G401 (cell line): ENCODE data around the gene KLC4. TPM values are rescaled to one million over a fixed set of nuclear protein-coding genes. Genes with fewer than 3 reads are reported as not detected.
"Not testable (repeated sequence)": the region's sequence is repeated elsewhere in the genome, so short reads cannot be mapped to it uniquely, and the experiment has no call there.

Experiments used
- DNase-seq: peaks from one replicate; pipeline ENCODE4 v3.0.0-alpha.2; 2015; ENCODE audit warnings: low spot score
- in situ Hi-C: cut with HindIII; loops from 2 replicates; pipeline ENCODE4 v1.10.0; 2016; ENCODE audit warnings: low sequenced_read_pairs, mixed read lengths
- total RNA-seq: library from RNA; depleted of rRNA; stranded (reverse); fragments of >200 nt; shearing (Covaris generic); gene quantifications from 2 replicates; pipeline ENCODE4 v1.2.3, GENCODE V29; 2014

KLC4 gene
- total RNA-seq, 1 experiment from 2014 or later = 14.1 TPM

DNA sequence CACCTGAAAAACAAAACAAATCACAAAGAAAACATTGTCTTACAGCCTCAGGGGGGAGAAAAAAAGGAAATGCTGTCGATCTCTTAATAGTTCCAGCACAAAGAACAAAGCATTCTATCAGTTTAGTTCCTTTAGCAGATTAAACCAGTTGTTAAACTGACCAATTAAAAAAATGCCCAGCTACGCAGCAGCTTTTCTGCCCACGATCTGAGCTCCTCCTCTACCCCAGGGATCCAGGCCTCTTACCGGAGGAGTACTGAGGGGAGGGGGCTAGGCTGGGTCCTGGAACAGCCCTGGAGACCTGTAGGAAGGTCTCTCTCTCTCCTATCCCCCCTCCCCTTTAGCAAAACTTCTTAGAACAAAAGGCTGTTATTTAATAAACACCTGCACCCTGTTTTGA, 30.0 kb downstream of the KLC4 start:
- DNase-seq = no peak
- in situ Hi-C loops = no loop called here

DNA sequence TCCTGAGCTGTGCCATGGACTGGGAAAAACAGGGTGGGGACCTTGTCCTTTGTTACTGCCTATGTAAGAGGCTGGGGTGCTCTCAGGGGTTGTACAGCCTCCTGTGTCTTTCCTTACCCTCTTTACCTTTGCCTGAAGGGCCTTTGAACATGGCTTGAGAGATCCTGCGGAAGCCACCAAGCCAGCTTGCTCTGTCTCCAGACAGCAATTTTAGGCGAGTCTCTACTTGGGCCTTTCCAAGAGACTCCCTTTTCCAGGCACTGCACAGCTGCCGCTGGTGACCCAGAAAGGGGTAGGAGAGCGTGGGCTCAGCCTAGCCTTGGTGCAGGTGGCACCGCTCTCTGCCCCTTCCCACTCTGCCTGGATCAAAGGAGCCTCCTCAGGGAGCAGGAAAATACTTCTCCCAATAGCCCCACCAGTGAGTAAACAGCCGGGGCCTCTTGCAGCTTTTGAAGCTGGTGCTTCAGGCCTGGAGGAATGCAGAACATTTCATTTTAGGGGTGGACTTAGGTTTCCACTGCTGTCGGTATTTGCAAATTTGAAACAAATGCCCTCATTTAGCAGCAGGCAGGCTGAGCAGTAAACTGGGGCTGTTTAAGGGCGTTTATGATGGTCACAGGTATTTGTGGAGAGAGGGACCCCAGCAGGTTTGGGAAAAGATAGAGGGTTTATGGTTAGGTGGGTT, 30.6 kb downstream of the KLC4 start:
- in situ Hi-C loops = no loop called here
- peak; percentile 17 for DNase-seq

DNA sequence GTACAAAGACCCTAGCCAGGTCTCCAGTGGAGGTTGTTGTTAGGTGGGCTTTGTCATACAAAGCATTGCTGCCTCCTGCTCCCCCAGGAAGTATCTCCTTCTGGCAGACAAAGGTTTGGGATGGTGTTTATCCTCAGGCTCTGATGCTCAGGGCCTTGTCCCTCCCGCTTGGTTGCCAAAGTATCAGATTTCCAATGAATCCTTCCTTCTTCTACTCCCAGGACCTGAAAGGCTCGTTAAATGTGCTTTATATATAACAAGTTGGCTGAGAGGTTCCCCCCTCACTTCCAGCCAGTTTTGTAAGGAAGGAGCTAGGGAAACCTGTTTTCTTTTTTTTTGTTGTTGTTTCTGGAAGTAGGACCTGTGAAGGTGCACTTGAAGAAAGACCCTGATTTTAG, 31.1 kb downstream of the KLC4 start:
- in situ Hi-C loops = no loop called here
- DNase-seq = peak; percentile 20

DNA sequence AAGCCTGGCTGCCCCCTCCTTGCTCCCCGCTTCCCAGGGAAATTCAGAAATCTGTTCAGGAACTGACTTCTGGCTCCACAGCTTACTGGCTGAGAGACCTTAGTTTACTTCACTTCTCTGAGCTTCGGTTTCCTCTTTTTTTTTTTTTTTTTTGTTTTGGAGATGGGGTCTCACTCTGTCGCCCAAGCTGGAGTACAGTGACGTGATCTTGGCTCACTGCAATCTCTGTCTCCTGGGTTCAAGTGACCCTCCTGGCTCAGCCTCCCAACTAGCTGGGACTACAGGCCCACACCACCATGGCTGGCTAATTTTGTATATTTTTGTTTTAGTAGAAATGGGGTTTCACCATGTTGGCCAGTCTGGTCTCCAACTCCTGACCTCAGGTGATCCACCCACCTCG, 31.6 kb downstream of the KLC4 start:
- no peak for DNase-seq
- in situ Hi-C loops = no loop called here

DNA sequence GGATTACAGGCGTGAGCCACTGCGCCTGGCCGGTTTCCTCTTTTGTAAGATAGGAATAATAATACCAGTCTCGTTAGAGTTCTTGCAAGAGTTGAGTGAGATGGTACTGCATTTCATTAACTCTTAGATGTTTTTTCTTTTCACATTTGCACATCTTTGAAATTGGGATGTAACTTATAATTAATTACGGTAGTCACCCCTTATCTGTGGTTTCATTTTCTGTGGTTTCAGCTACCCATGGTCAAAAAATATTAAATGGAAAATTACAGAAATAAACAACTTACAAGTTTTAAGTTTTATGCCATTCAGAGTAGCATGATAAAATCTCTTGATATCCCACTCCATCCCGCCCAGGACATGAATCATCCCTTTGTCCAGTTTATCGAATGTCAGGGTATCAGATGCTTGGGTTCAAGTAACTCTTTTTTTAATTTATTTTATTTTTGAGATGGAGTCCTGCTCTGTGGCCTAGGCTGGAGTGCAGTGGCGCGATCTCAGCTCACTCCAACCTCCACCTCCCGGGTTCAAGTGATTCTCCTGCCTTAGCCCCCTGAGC, 32.1 kb downstream of the KLC4 start:
- in situ Hi-C loops = no loop called here
- no peak for DNase-seq

DNA sequence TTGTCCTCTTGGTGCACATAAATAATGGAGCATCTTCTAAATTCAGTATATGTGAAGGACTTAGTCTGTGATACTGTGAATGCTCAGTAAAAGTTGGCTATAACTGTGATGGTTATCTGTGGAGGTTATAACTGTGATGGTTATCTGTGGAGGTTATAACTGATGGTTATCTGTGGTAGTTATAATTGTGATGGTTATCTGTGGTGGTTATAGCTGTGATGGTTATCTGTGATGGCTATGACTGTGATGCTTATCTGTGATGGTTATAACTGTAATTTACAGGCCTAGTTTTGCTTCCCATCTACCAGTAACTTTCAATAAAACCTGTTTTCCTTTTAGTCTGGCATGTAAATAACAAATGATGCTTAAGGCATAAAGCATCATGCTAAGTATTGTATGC, 33.2 kb downstream of the KLC4 start:
- in situ Hi-C loops = no loop called here
- no peak for DNase-seq

DNA sequence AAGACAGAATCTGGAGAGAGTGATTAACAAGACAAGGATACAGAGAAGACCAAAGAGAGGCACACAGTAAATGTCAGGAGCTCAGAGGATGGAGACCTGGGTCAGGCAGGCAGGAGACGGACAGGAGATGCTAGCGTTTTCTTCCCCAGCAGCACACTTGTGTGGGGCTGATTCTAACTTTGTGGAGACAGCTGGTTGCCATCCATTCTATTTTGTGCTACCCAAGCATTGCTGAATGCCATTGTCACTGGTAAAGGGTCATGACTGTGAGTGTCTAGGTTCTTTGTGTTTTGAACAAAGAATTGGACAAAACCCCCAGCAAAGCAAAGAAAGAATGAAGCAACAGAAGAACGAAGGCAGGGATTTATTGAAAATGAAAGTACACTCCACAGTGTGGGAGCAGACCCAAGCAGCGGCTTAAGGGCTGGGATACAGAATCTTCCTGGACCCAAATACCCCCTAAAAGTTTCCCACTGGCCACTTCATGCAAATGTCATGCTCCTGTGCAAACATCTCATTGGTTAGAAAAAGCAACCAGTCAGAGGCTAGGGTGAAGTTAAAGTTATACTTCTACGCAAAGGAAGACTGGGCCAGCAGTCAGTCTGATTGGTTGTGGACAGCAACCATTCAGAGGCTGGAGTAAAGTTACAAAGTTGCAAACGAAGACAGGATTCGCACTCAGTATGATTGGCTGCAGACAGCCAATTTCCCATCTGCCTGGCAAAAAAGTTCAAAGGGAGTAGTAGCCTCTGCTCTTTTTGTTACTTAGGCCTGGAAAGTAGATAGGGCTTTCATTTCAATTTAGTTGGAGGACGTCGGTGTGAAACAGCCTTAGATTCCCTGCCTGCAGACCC, 34.2 kb downstream of the KLC4 start:
- DNase-seq = peak; percentile 47
- in situ Hi-C loops = no loop called here

DNA sequence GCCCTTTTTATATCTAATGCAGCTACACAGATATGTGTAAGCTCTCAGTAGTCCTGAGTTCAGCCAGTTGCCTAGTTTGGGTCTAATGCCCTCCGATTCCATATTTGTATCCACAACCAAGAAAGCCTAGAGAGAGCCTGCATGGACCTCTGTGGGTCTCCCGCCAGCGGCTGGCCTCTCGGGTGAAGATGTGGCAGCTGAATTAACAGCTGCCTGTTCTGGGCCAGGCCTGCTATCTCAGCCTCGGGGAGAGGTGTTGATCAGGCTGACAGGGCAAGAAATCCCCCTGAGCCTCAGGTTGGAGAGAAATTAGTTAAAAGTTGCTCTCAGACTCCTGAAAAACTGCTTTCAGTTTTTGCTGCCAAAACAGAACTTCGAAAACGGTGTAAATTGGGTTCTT, 36.5 kb downstream of the KLC4 start:
- in situ Hi-C loops = no loop called here
- DNase-seq = no peak

DNA sequence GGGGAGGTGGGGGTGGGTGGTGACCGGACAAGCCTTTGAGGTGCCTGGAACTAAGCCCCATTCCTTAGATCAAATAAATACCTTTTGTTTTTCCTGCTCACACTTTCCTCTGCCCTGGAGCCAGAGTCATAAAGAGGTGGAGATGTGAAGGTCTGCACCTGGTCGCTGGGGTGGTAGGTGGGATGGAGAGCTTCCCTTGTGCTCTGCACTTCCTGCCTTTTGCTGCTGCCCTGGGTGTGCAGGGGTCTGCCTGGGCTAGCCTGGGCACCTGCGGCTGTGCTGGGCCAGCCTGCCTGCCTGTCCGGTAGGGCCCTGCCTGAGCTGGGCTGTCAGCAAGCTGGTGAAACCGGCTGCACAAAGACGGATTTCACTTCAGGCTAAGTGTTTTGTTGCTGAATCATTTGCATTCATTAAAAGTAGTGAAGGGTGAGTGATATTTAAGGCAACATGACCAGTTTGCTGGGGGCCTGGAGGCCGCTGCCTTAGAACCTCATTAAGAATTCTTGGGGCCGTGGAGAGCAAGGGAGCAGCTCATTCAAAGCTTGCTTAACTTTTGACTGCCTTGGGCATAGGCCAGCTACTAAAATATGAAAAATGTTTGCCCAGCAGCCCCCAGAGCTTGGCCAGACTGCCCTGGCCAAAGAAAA, 37.1 kb downstream of the KLC4 start:
- DNase-seq = no peak
- in situ Hi-C loops = no loop called here

DNA sequence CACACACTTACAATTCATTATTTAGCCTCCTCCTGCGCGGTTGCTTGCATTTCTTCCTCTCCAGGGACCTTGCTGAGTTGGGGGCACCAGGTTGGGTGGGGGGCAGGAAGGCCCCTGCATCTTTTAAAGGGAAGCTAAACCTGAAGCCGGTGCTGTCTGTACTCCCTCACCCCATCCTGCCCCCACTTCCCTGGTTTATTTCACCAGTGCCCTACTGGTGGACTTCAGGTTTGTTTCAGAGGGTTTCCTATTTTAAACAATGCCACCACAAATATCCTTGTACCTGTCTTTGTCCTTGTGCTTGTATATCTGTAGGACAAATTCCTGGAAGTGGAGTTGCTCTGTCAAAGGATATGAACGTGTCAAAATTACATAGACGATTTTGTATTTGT, 37.7 kb downstream of the KLC4 start:
- no peak for DNase-seq
- in situ Hi-C loops = no loop called here

DNA sequence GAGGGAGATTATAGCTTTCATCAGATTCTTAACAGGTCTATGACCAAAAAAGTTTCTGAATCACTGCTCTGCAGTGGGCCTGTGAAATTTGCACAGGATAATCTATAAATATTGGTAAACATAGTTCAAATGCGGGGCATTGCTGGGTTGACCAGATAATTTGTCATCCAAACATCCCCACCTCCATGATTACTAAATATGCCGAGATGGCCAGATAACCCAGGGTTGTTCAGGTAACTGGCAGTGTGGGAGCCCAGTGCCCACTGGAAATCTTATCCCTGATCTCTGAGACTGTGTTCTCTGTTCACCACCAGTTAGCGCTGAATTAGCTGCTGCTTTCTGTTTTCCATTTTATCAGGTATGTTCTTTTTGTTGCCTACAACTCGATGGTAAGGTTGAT, 38.1 kb downstream of the KLC4 start:
- in situ Hi-C loops = no loop called here
- no peak for DNase-seq

DNA sequence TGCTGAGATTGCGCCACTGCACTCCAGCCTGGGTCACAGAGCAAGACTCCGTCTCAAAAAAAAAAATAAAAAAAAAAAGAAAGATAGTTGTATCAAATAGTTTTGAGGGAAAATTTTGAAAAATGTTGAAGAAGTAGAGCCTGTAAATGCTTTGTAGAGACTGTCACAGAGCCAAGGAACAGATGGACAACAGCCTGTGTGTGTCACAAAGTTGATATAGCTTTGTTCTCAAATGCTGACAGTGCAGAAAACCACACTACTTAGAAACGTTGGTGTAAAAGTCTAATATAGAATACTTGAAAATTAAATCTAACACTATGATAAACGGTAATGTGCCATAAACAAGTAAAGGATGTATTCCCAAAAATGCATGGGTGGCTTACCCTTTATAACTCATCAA, 42.1 kb downstream of the KLC4 start:
- DNase-seq = no peak
- in situ Hi-C loops = no loop called here

DNA sequence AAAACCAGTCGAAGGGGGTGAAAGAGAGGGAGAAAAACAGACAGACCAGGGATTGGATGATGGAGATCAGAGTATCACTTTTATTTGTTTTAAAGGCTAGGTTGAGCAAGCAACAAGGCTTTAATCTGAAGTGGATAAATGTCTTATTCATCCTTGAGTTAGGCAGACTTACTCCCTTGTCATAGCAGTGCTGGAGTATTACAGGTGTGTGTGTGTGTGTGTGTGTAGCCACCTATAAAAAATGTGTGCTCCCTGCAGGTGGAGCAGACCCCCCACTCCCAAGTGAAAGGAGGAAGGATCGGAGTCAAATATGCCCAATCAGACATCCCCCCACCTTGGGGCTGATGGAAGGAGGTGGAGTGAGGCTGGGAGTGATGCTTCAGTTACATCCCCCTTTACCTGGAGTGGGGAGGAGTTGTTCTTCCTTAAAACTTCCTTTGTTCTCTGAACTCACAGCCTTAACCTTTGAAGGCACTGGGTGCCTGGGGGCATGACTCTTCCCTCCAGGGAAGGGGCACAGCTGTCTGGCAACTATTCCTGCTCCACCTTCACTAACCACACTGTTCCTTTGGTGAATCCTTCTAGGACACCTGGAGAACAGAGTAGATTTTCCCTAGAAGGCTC, 43.9 kb downstream of the KLC4 start:
- in situ Hi-C loops = no loop called here
- no peak for DNase-seq

DNA sequence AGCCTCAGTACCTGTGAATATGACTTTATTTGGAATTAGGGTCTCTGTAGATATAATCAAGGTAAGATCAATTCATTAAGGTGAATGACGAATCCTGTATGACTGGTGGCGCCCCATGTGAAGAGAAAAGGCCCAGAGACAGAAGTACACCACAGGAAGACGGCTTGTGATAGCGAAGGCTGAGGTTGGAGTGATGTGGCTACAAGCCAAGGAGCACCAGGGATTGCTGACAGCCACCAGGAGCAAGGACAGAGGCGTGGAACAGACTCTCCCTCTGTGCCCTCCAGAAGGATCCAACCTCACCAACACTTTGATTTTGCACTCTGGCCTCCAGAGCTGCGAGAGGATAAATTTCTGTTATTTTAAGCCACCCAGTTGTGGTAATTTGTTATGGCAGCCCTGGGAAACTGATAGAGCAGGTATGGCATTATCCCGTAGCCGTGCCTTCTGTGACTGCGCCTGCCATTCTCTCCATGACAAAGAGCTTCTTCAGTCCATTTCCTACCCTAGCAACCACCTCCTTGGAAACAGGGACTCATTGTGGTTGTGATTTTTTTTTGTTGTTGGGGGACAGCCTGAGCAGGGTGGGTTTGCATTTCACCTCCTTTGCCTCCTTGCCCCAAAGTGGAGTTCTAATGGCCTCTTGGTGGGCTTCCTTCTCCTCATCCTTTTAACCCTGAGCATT, 46.2 kb downstream of the KLC4 start:
- in situ Hi-C loops = no loop called here
- DNase-seq = no peak

DNA sequence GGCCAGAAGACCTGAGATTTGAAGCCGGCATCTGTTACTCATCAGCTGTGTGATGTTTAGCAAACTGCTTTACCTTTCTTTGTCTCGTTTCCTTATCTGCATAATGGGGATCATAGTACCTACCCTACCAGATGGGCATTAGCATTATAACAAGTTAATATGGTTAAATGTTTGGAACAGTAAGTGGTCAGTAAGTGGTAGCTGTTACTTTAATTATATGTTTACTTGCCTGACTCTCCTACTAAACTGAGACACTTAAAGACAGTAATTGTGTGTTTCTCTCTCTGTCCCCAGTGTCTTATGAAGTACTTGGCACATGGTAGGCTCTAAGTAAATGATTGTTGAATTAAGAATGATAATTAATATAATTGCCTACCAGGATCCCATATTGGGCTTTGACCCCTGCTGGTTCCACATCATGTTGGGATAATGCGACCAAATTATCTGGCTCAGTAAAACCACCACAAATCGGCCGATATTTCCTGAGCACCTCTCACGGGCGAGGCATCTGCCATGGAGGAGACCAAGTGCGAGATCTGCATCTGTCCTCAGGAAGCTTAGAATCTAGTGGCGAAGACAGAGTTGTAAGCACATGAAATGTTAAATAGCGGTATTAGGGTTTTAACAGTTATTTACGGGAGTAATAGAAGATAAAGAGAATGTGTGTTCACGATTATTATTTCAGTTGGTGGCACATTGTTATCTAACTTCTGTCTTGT, 48.1 kb downstream of the KLC4 start:
- no peak for DNase-seq
- in situ Hi-C loops = no loop called here

DNA sequence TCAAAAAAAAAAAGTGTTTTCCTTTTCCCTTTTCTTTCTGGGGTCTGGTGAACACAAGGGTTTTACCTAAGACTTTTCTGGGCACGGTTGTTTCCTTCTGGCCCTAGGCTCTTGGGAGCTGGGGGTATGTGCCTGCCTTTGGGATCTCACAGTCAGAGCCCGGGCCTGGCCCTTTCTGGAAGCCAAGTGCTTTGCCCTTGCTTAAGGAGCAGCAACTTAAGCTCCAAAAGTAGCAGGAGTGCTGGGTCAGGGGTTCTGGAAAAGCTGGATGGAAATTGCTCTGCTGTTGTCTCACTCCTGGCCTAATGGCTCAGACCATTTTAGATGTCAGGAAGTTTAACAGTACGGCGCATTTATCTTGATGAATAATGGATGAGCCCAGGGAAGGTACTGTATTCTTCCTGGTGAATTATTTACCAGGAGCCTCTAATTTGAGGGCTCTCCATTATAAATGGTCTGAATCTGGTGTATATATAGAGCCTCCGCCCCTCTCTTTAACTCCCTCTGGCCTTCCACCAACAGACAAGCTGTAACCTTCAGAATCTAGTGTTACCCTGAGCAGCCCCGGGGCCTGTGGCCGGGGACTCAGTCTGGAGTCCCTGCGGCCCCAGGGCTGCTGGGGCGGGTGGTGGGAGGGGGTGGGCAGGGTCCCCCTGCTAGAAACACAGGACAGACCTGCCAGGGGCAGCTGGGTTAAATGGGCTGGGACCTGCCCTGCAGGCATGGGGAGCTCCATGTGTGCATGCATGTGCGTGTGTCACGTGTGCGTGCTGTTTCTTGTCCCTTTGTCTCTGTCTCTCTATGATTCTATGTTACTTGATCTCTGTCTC, 54.2 kb downstream of the KLC4 start:
- no peak for DNase-seq
- in situ Hi-C loops = no loop called here

DNA sequence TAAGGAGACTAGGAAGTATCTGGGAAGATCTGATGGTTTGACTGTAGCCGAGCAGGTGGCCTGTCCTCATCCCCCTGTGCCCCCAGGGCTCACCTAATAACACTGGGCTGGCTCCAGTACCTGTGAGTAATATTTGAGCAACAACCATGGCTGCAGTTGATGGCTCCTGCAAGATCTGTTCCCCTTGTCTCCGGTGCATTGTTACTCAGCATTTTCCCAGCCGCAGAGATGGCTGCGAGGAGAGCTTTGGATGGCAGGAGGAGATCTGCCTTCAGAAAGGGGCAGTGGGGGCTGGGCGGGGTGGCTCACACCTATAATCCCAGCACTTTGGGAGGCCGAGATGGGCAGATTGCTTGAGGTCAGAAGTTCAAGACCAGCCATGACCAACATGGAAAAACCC, 55.9 kb downstream of the KLC4 start:
- DNase-seq = no peak
- in situ Hi-C loops = no loop called here

DNA sequence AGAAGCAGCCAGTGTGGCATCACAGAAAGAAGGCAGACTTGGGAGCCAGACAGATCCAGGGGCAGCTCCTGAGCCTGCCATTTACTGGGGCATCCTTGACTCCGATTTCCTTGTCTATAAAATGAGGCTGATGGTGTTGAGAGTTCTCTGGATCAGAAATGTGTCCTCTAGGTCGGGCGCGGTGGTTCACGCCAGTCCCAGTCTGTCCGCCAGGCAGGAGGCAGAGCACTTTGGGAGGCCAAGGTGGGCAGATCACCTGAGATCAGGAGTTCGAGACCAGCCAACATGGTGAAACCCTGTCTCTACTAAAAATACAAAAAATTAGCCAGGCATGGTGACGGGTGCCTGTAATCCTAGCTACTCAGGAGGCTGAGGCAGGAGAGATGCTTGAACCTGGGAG, 58.0 kb downstream of the KLC4 start:
- in situ Hi-C loops, DNase-seq: not testable (repeated sequence)
